SH-SY5Y (cell line): ENCODE data around the gene RRAS2.

ENCODE experiments used
- GATA2 ChIP-seq: IDR thresholded peaks from 2 replicates; pipeline ENCODE4 v1.6.1; 2011; ENCODE audit warnings: mild to moderate bottlenecking, low read depth, low read length
- GATA3 ChIP-seq: IDR thresholded peaks from 2 replicates; pipeline ENCODE4 v1.6.1; 2011; ENCODE audit warnings: low read depth, mild to moderate bottlenecking, low read length, moderate library complexity

GRCh38 chr11:14312736-14313438 lies 46.1 kb downstream of the RRAS2 start:
- TF ChIP-seq GATA2 (no peak), GATA3 (no peak)
